Measurements from ENCODE around the gene REP15. TPM values are rescaled to one million over a fixed set of nuclear protein-coding genes. Genes with fewer than 3 reads are reported as not detected.
A peak's percentile ranks its signal among the peaks of the same experiment; 100 is the strongest.

The REP15 gene
- total RNA-seq, 1 experiment from 2014 or later: 0.86 TPM

- POLR2A ChIA-PET: no interaction called here
- RAD21 ChIA-PET (ENCODE audit: low non-redundant PET in 1 of 2, low total read pairs in 2 of 2, uncharacterized antibody in 2 of 2, unreplicated experiment in 2 of 2): interaction anchor here (0.8 to 1.1 kb wide), 2 partner anchors 90 to 209 kb away, joined by 4 read pairs; no protein-coding TSS in a partner anchor
- Histone ChIP-seq H3K4me3 (replicated peaks in 1 of 2; ENCODE audit: low read depth in 1 of 2, low read length in 2 of 2) (no peak overlapping the region), H3K9ac (ENCODE audit: low read length) (no peak overlapping the region), H3K79me2 (ENCODE audit: insufficient read depth, low read length) (peaks cover 26% of the 10 kb centered on the region), H2AFZ (ENCODE audit: low read depth, low read length, poor library complexity, severe bottlenecking) (no peak overlapping the region), H3K27me3 (ENCODE audit: insufficient read depth, low read length) (no peaks in the 10 kb centered on the region), H3K4me2 (ENCODE audit: low read length) (no peak overlapping the region), H3K9me3 (ENCODE audit: control insufficient read depth in 1 of 2, insufficient read depth in 1 of 2, low read depth in 1 of 2, low read length in 2 of 2) (no peaks in the 10 kb centered on the region), H3K27ac (ENCODE audit: low read depth, low read length) (no peak overlapping the region), H3K9me2 (ENCODE audit: insufficient read depth) (no peaks in the 10 kb centered on the region), H4K20me1 (ENCODE audit: insufficient read depth) (peaks cover 12% of the 10 kb centered on the region; the same call in 1 of the 2 replicates), H3K4me1 (ENCODE audit: control insufficient read depth in 1 of 2, insufficient read depth in 2 of 2, low read length in 2 of 2) (no peaks in the 10 kb centered on the region), H3K36me3 (ENCODE audit: control insufficient read depth in 1 of 2, insufficient read depth in 2 of 2, low read length in 2 of 2) (peaks cover 6 to 19% of the 10 kb centered on the region in 2 experiments; a peak in 3 of 4 replicates)
- intact Hi-C loops (cut with micrococcal nuclease): loop anchor here (2.0 kb wide), 1 partner anchor 1141 kb away; no protein-coding TSS in a partner anchor
- CTCF ChIA-PET: interaction anchor here (0.6 to 2.5 kb wide), 18 partner anchors 9 to 1270 kb away, joined by 3 to 25 read pairs (median 4); no protein-coding TSS in a partner anchor
- BruUV-seq (replicated peaks): no TSS peak
- DNase-seq (ENCODE audit: low read depth, low spot score) (no peak), ATAC-seq (peak; percentile 83)
- TF ChIP-seq CBX3 (IDR thresholded peaks at IDR 0.05; ENCODE audit: low read depth): no peak
- no peak for TF ChIP-seq RAD21 (IDR thresholded peaks at IDR 0.05; ENCODE audit: low read depth)
- no peak for TF ChIP-seq EZH2phosphoT487 (IDR thresholded peaks at IDR 0.05; ENCODE audit: borderline replicate concordance)
- peak in 2 of 3 experiments; percentile 33 to 43; a peak in 4 of 6 replicates for TF ChIP-seq CTCF (IDR thresholded peaks at IDR 0.05 in 2 of 3, conservative IDR thresholded peaks at IDR 0.05 in 1 of 3; ENCODE audit: borderline replicate concordance in 1 of 3, insufficient read depth in 1 of 3, low read depth in 2 of 3, low read length in 2 of 3)
- no peak for TF ChIP-seq SRF (IDR thresholded peaks at IDR 0.05; ENCODE audit: low read depth)
Measured at GRCh38 chr12:27732281-27732680, 36.0 kb downstream of the REP15 start.

All from HCT116 (cell line).